Endothelial cell of umbilical vein (primary cell): ENCODE measurements around the gene EPHA8. TPM values are rescaled to one million over a fixed set of nuclear protein-coding genes. Genes with fewer than 3 reads are reported as not detected.

Experiments
- BruUV-seq: library from RNA; stranded (reverse); fragments of 400-500 nt; replicated peaks from 2 replicates; lab custom pipeline; 2021; lab: Mats Ljungman, UMichigan
- CTCF ChIA-PET: fragments of 300-600, 350-600 bp; sonication (Branson Sonifier 250); formaldehyde crosslinking; loops from one replicate; lab custom pipeline; 2021; ENCODE audit warnings: antibody characterized with exemption, inconsistent platforms; lab: Charles Lee
- POLR2A ChIA-PET: fragments of 300-600, 350-600 bp; sonication (Branson Sonifier 250); formaldehyde crosslinking; loops from one replicate; lab custom pipeline; 2021; ENCODE audit warnings: antibody characterized with exemption, inconsistent platforms; lab: Charles Lee
- DNase-seq: peaks from one replicate; pipeline ENCODE4 v3.0.0-alpha.2; 2011; ENCODE audit warnings: low read depth, low spot score
- FAIRE-seq: peaks from 2 replicates; lab custom pipeline; 2011; peaks lifted over from hg19 to GRCh38; lab: Jason Lieb, UNC
- H2AFZ ChIP-seq: 2 replicates; pipeline ENCODE4 v1.6.0; 2012; ENCODE audit warnings: low read depth, low read length, control low read depth, inconsistent platforms
- H3K27ac ChIP-seq: 2 replicates; pipeline ENCODE4 v1.5.1; 2011; ENCODE audit warnings: low read depth, mild to moderate bottlenecking, control low read depth, low read length, moderate library complexity; ENCODE audit not compliant: insufficient read depth
- H3K27me3 ChIP-seq, 2 experiments: 2 replicates each; pipeline versions ENCODE4 v1.6.0 to v1.6.1; 2011; ENCODE audit warnings: low read length in 2 of 2, mixed read lengths in 1 of 2; ENCODE audit not compliant: control insufficient read depth in 2 of 2, insufficient read depth in 2 of 2
- H3K36me3 ChIP-seq, 2 experiments: 2 replicates in 1 of 2; 3 replicates in 1 of 2; pipeline ENCODE4 v1.5.1; 2011; ENCODE audit warnings: low read length in 2 of 2, mild to moderate bottlenecking in 1 of 2, moderate library complexity in 1 of 2; ENCODE audit not compliant: control insufficient read depth in 2 of 2, insufficient read depth in 2 of 2; ENCODE audit errors: extremely low read depth in 1 of 2
- H3K4me1 ChIP-seq: 3 replicates; pipeline ENCODE4 v1.5.1; 2011; ENCODE audit warnings: mild to moderate bottlenecking, low read length; ENCODE audit not compliant: control insufficient read depth, insufficient read depth; ENCODE audit errors: extremely low read depth
- H3K4me2 ChIP-seq: 2 replicates; pipeline ENCODE4 v1.6.1; 2011; ENCODE audit warnings: low read length, control low read depth, mixed read lengths; ENCODE audit not compliant: insufficient read depth
- H3K4me3 ChIP-seq, 3 experiments: fragments of 200-600 bp in 1 of 3; sonication (generic), shearing (Covaris generic) in 1 of 3; replicated peaks in 1 of 3; 2 replicates each; pipeline ENCODE4 v1.5.1; 2011 to 2016; ENCODE audit warnings: control low read depth in 3 of 3, low read length in 3 of 3, mild to moderate bottlenecking in 2 of 3, inconsistent platforms in 1 of 3, low read depth in 1 of 3, moderate library complexity in 1 of 3; ENCODE audit not compliant: insufficient read depth in 1 of 3
- H3K79me2 ChIP-seq: 2 replicates; pipeline ENCODE4 v1.6.0; 2012; ENCODE audit warnings: low read length, inconsistent platforms; ENCODE audit not compliant: control insufficient read depth, insufficient read depth
- H3K9ac ChIP-seq: replicated peaks from 2 replicates; pipeline ENCODE3; 2011; ENCODE audit warnings: low read length, control low read depth; ENCODE audit not compliant: insufficient read depth; ENCODE audit errors: extremely low read depth
- H3K9me1 ChIP-seq: replicated peaks from 3 replicates; pipeline ENCODE4 v1.6.0; 2011; ENCODE audit warnings: mild to moderate bottlenecking, low read length; ENCODE audit not compliant: control insufficient read depth, insufficient read depth; ENCODE audit errors: extremely low read depth
- H3K9me3 ChIP-seq: replicated peaks from 2 replicates; pipeline ENCODE4 v1.5.1; 2012; ENCODE audit warnings: low read length, inconsistent platforms; ENCODE audit not compliant: control insufficient read depth, insufficient read depth
- H4K20me1 ChIP-seq: replicated peaks from 2 replicates; pipeline ENCODE3; 2011; ENCODE audit warnings: mild to moderate bottlenecking, low read length; ENCODE audit not compliant: control insufficient read depth, insufficient read depth; ENCODE audit errors: extremely low read depth
- EZH2 ChIP-seq: IDR thresholded peaks from 2 replicates; pipeline ENCODE4 v1.6.1; 2012; ENCODE audit warnings: borderline replicate concordance, low read depth, mild to moderate bottlenecking, moderate library complexity, low read length, inconsistent platforms; ENCODE audit not compliant: severe bottlenecking
- GATA2 ChIP-seq: IDR thresholded peaks from 2 replicates; pipeline ENCODE4 v1.7.0; 2011; ENCODE audit warnings: low read depth, mild to moderate bottlenecking, moderate library complexity, mixed read lengths, low read length; ENCODE audit not compliant: insufficient read length, insufficient read depth
- MYC ChIP-seq: IDR thresholded peaks from one replicate; pipeline ENCODE4 v1.6.1; 2011; ENCODE audit warnings: mild to moderate bottlenecking, low read depth, low read length
- POLR2A ChIP-seq: IDR thresholded peaks from 2 replicates; pipeline ENCODE4 v1.6.1; 2012; ENCODE audit warnings: low read depth, mild to moderate bottlenecking, control low read depth, low read length
- POLR2AphosphoS5 ChIP-seq: IDR thresholded peaks from 2 replicates; pipeline ENCODE4 v1.6.1; 2012; ENCODE audit warnings: low read depth, mild to moderate bottlenecking, control low read depth, low read length, moderate library complexity; ENCODE audit not compliant: insufficient read depth
- dilution Hi-C: fragments of 300-500 bp; cut with MboI; formaldehyde crosslinking; loops from one replicate; pipeline ENCODE4 v1.15.0; 2019; ENCODE audit warnings: low sequenced_read_pairs; ENCODE audit not compliant: extremely low pct_ligation_motif_present
- intact Hi-C: fragments of 100-400 bp; cut with micrococcal nuclease; formaldehyde crosslinking; loops from one replicate; pipeline ENCODE4 v1.10.0; 2022
- polyA plus RNA-seq, 4 experiments: library from polyadenylated mRNA; depleted of rRNA in 3 of 4; stranded (reverse) in 3 of 4; unstranded in 1 of 4; fragments of >200 nt; gene quantifications; 2 replicates each; pipeline versions ENCODE4 v1.2.1 to v1.2.3, GENCODE V29; 2011 to 2012; ENCODE audit warnings: missing spikeins in 1 of 4
- total RNA-seq: library from RNA; stranded (reverse); gene quantifications from 2 replicates; pipeline ENCODE4 v1.2.3, GENCODE V29; 2021
- TF ChIP-seq, protein P1 (sequence below): IDR thresholded peaks from 2 replicates; pipeline ENCODE4 v1.6.1; 2011; ENCODE audit not compliant: insufficient read depth, insufficient read length
- TF ChIP-seq, protein P2 (sequence below), 2 donors: IDR thresholded peaks; 1 replicate in 1 of 2; 2 replicates in 1 of 2; pipeline ENCODE4 v1.5.1; 2011; ENCODE audit warnings: low read length in 2 of 2, mild to moderate bottlenecking in 2 of 2, moderate library complexity in 2 of 2, control low read depth in 1 of 2, inconsistent platforms in 1 of 2, low read depth in 1 of 2; ENCODE audit not compliant: insufficient read depth in 1 of 2; ENCODE audit errors: extremely low read depth in 1 of 2

EPHA8 gene
- total and polyA plus RNA-seq, 2 donors (not counting 3 experiments of a cell fraction or from before 2014, with no cell fraction given), result not detected

DNA sequence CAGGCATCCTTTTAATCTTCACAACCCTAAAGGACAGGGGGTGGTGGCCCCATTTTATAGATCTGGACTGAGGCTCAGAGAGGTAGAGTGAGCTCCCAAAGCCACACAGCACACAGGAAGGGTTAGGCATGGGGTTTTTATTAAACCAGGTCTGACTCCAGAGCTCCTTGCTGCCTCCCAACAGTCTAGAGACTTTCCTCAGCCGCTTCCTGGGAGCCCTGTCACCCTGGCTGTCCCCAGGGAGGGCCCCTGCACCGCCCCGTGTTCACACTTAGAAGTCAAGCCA, 8.0 kb upstream of the EPHA8 start:
- no peaks in the 10 kb centered on the region for H3K79me2 ChIP-seq
- no peaks in the 10 kb centered on the region for H3K9me3 ChIP-seq
- no peak overlapping the region for H3K27ac ChIP-seq
- dilution Hi-C loops (no loop called here), intact Hi-C loops (no loop called here)
- H2AFZ ChIP-seq, result no peak overlapping the region
- TF ChIP-seq POLR2AphosphoS5 (no peak), POLR2A (no peak), GATA2 (no peak), EZH2 (no peak), MYC (no peak)
- TF ChIP-seq, protein P1, sequence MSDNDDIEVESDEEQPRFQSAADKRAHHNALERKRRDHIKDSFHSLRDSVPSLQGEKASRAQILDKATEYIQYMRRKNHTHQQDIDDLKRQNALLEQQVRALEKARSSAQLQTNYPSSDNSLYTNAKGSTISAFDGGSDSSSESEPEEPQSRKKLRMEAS, result no peak
- TF ChIP-seq, protein P2, sequence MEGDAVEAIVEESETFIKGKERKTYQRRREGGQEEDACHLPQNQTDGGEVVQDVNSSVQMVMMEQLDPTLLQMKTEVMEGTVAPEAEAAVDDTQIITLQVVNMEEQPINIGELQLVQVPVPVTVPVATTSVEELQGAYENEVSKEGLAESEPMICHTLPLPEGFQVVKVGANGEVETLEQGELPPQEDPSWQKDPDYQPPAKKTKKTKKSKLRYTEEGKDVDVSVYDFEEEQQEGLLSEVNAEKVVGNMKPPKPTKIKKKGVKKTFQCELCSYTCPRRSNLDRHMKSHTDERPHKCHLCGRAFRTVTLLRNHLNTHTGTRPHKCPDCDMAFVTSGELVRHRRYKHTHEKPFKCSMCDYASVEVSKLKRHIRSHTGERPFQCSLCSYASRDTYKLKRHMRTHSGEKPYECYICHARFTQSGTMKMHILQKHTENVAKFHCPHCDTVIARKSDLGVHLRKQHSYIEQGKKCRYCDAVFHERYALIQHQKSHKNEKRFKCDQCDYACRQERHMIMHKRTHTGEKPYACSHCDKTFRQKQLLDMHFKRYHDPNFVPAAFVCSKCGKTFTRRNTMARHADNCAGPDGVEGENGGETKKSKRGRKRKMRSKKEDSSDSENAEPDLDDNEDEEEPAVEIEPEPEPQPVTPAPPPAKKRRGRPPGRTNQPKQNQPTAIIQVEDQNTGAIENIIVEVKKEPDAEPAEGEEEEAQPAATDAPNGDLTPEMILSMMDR (IDR thresholded peaks at IDR 0.05; ENCODE audit: extremely low read depth in 1 of 2, insufficient read depth in 1 of 2, low read depth in 1 of 2, low read length in 2 of 2), result no peak
- DNase-seq (no peak), FAIRE-seq (no peak)
- no peak overlapping the region for H3K4me3 ChIP-seq
- H3K4me2 ChIP-seq, result no peak overlapping the region
- no peaks in the 10 kb centered on the region for H3K4me1 ChIP-seq
- no peaks in the 10 kb centered on the region for H3K36me3 ChIP-seq
- H4K20me1 ChIP-seq, result no peaks in the 10 kb centered on the region
- CTCF ChIA-PET, result no interaction called here
- POLR2A ChIA-PET, result no interaction called here
- H3K9me1 ChIP-seq, result no peaks in the 10 kb centered on the region
- peaks cover 28 to 29% of the 10 kb centered on the region in 2 experiments for H3K27me3 ChIP-seq
- no peak overlapping the region for H3K9ac ChIP-seq
- BruUV-seq, result no TSS peak
